ENCODE measurements around the gene EYA3. TPM values are rescaled to one million over a fixed set of nuclear protein-coding genes. Genes with fewer than 3 reads are reported as not detected.

The EYA3 gene
- total and polyA plus RNA-seq, 2 of the 8 experiments (the other 6 are each of a cell fraction or from before 2014, with no cell fraction given), result 15.0 to 33.9 TPM

DNA sequence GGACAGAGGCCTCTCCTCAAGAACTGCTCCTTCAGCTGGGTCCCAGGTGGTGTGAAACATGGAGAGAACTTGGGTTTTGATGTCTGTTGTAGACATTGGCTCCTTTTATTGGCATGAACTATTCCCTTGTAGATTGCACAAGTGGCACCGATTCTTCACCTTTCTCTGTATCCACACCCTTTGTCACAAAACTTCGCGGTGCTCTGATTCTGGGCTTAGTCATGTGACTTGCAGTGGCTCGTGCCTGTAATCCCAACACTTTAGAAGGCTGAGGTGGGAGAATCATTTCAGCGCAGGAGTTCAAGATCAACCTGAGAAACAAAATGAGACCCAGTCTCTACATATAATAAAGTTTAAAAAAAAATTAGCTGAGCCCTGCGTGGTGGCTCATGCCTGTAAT is 42.5 kb upstream of the EYA3 start:
- no peaks in the 10 kb centered on the region for H3K27me3 ChIP-seq (replicated peaks in 1 of 4; ENCODE audit: control insufficient read depth in 3 of 4, extremely low read depth in 1 of 4, insufficient read depth in 3 of 4, low read length in 3 of 4)
- H3K27ac ChIP-seq (ENCODE audit: low read depth, low read length), result no peak overlapping the region
- H3K9ac ChIP-seq (replicated peaks in 1 of 4; ENCODE audit: extremely low read depth in 1 of 4, low read depth in 3 of 4, low read length in 3 of 4), result no peak overlapping the region
- 85% methylated on average over 6 of the region's 6 CpGs; no CpG with 5 or more reads in 1 of the 2 experiments for whole genome bisulfite sequencing, 2 experiments (ENCODE audit: extremely low coverage in 1 of 2, insufficient coverage in 1 of 2, insufficient read length in 1 of 2, insufficient replicate concordance in 2 of 2, low coverage in 1 of 2, low lambda C conversion rate in 2 of 2, missing lambda C conversion rate in 1 of 2)
- no peak overlapping the region for H2BK120ac ChIP-seq (replicated peaks; ENCODE audit: low read depth, low read length)
- POLR2A ChIA-PET (ENCODE audit: partially characterized antibody), result no interaction called here
- H3K14ac ChIP-seq (ENCODE audit: insufficient read length), result no peak overlapping the region
- no peaks in the 10 kb centered on the region for H3K9me3 ChIP-seq (ENCODE audit: insufficient read depth in 2 of 2, low read depth in 1 of 2, low read length in 1 of 2)
- no peaks in the 10 kb centered on the region for H3K79me1 ChIP-seq (ENCODE audit: low read depth, low read length)
- H3K56ac ChIP-seq (replicated peaks; ENCODE audit: insufficient read length, low read depth, low read length), result no peak overlapping the region
- no peak overlapping the region for H4K8ac ChIP-seq (ENCODE audit: extremely low read depth, insufficient read depth, low read length)
- CTCF ChIA-PET (ENCODE audit: partially characterized antibody), result interaction anchor here (2.1 kb wide), 1 partner anchor 41 kb away, joined by 5 read pairs; no protein-coding TSS in a partner anchor
- H3K4ac ChIP-seq (replicated peaks; ENCODE audit: insufficient read length, low read depth, low read length), result no peak overlapping the region
- H3K79me2 ChIP-seq (ENCODE audit: control insufficient read depth in 1 of 2, insufficient read depth in 2 of 2, low read length in 2 of 2), result no peaks in the 10 kb centered on the region
- no peaks in the 10 kb centered on the region for H3K4me1 ChIP-seq (replicated peaks in 1 of 4; ENCODE audit: control insufficient read depth in 3 of 4, insufficient read depth in 4 of 4, low read length in 3 of 4)
- no peak overlapping the region for H4K5ac ChIP-seq (ENCODE audit: insufficient read length, low read depth, low read length)
- no peak overlapping the region for H3K23ac ChIP-seq (ENCODE audit: insufficient read length)
- no peak overlapping the region for H3K4me3 ChIP-seq (ENCODE audit: extremely low read depth in 1 of 4, insufficient read depth in 2 of 4, low read depth in 3 of 4, low read length in 4 of 4)
- no peaks in the 10 kb centered on the region for H3K36me3 ChIP-seq (ENCODE audit: control insufficient read depth in 2 of 4, insufficient read depth in 4 of 4, low read length in 3 of 4)
- H2BK12ac ChIP-seq (ENCODE audit: low read depth, low read length), result no peak overlapping the region
- no peak overlapping the region for H2BK15ac ChIP-seq (ENCODE audit: low read length)
- H4K91ac ChIP-seq (replicated peaks; ENCODE audit: insufficient read length, low read length), result no peak overlapping the region
- no peak overlapping the region for H2BK5ac ChIP-seq (ENCODE audit: low read depth, low read length)
- no peak overlapping the region for H2BK20ac ChIP-seq (ENCODE audit: low read length)
- H3K18ac ChIP-seq (ENCODE audit: extremely low read depth, low read length), result no peak overlapping the region
- no peak for DNase-seq (ENCODE audit: low read depth in 1 of 2, low spot score in 2 of 2)
- no peaks in the 10 kb centered on the region for H4K20me1 ChIP-seq (replicated peaks in 1 of 2; ENCODE audit: control insufficient read depth in 1 of 2, insufficient read depth in 2 of 2, low read length in 2 of 2)
- no peak overlapping the region for H3K4me2 ChIP-seq (ENCODE audit: insufficient read depth in 1 of 2, low read depth in 2 of 2, low read length in 2 of 2)
- 0 out of 2 replicates have a peak overlapping the region, but pooled peaks have one; percentile 68 for H2AFZ ChIP-seq (ENCODE audit: low read length)
- H3K23me2 ChIP-seq (ENCODE audit: low read depth, low read length), result no peaks in the 10 kb centered on the region
- no peak overlapping the region for H2AK5ac ChIP-seq (ENCODE audit: low read depth, low read length)
- FAIRE-seq, result no peak
- no peak for TF ChIP-seq SRF (IDR thresholded peaks at IDR 0.05; ENCODE audit: low read depth, low read length)
- TF ChIP-seq GTF2F1 (IDR thresholded peaks at IDR 0.05; ENCODE audit: borderline replicate concordance, low read depth, low read length), result no peak
- no peak for TF ChIP-seq TAF7 (optimal IDR thresholded peaks at IDR 0.05; ENCODE audit: borderline replicate concordance, low read depth, low read length)
- no peak for TF ChIP-seq CREB1 (IDR thresholded peaks at IDR 0.05)
- TF ChIP-seq GABPA (IDR thresholded peaks at IDR 0.05; ENCODE audit: borderline replicate concordance, insufficient read depth, low read length), result no peak
- TF ChIP-seq, protein P1, sequence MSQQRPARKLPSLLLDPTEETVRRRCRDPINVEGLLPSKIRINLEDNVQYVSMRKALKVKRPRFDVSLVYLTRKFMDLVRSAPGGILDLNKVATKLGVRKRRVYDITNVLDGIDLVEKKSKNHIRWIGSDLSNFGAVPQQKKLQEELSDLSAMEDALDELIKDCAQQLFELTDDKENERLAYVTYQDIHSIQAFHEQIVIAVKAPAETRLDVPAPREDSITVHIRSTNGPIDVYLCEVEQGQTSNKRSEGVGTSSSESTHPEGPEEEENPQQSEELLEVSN (IDR thresholded peaks at IDR 0.05), result no peak
- no peak for TF ChIP-seq EP300 (IDR thresholded peaks at IDR 0.05; ENCODE audit: borderline replicate concordance in 1 of 2, low read depth in 2 of 2, low read length in 2 of 2)
- TF ChIP-seq EGR1 (IDR thresholded peaks at IDR 0.05; ENCODE audit: borderline replicate concordance, low read depth, low read length), result no peak
- TF ChIP-seq SIN3A (conservative IDR thresholded peaks at IDR 0.05 in 1 of 2, IDR thresholded peaks at IDR 0.05 in 1 of 2; ENCODE audit: low read depth in 1 of 2, low read length in 2 of 2), result no peak
- TF ChIP-seq BRCA1 (IDR thresholded peaks at IDR 0.05; ENCODE audit: low read depth, low read length), result no peak
- TF ChIP-seq, protein P2, sequence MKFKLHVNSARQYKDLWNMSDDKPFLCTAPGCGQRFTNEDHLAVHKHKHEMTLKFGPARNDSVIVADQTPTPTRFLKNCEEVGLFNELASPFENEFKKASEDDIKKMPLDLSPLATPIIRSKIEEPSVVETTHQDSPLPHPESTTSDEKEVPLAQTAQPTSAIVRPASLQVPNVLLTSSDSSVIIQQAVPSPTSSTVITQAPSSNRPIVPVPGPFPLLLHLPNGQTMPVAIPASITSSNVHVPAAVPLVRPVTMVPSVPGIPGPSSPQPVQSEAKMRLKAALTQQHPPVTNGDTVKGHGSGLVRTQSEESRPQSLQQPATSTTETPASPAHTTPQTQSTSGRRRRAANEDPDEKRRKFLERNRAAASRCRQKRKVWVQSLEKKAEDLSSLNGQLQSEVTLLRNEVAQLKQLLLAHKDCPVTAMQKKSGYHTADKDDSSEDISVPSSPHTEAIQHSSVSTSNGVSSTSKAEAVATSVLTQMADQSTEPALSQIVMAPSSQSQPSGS (IDR thresholded peaks at IDR 0.05; ENCODE audit: low read length), result no peak
- no peak for TF ChIP-seq TCF12 (IDR thresholded peaks at IDR 0.05; ENCODE audit: low read depth, low read length)

All from H1 (cell line).